Neural cell (in vitro differentiated cells): ENCODE data around the gene C16orf54. TPM values are rescaled to one million over a fixed set of nuclear protein-coding genes. Genes with fewer than 3 reads are reported as not detected.
A peak's percentile ranks its signal among the peaks of the same experiment; 100 is the strongest.
"Not testable (repeated sequence)": the region's sequence is repeated elsewhere in the genome, so short reads cannot be mapped to it uniquely, and the experiment has no call there.

Experiments
- H2AFZ ChIP-seq: fragments of 200-600, 300-800 bp; sonication (generic), shearing (Covaris generic); 2 replicates; pipeline ENCODE4 v1.6.0; 2014; ENCODE audit warnings: low read depth, mild to moderate bottlenecking, antibody characterized with exemption, low read length, moderate library complexity
- H3F3A ChIP-seq: fragments of 200-600 bp; shearing (Covaris generic); 2 replicates; pipeline ENCODE4 v1.6.1; 2016; ENCODE audit warnings: mild to moderate bottlenecking, moderate library complexity, mixed read lengths, antibody characterized with exemption, low read length; ENCODE audit not compliant: insufficient read depth, poor library complexity, severe bottlenecking
- H3K27ac ChIP-seq: fragments of 200-600, 300-800 bp; sonication (generic), shearing (Covaris generic); 2 replicates; pipeline ENCODE4 v1.5.1; 2014; ENCODE audit warnings: mild to moderate bottlenecking, low read length, moderate library complexity
- H3K27me3 ChIP-seq: fragments of 300-800, 200-600 bp; sonication (generic), shearing (Covaris generic); 2 replicates; pipeline ENCODE4 v1.6.0; 2014; ENCODE audit warnings: mild to moderate bottlenecking, low read depth, low read length, moderate library complexity; ENCODE audit not compliant: insufficient read depth
- H3K36me3 ChIP-seq: fragments of 300-800, 200-600 bp; sonication (generic), shearing (Covaris generic); 2 replicates; pipeline ENCODE4 v1.5.1; 2014; ENCODE audit warnings: mild to moderate bottlenecking, antibody characterized with exemption, low read length, moderate library complexity; ENCODE audit not compliant: insufficient read depth
- H3K4me2 ChIP-seq: fragments of 300-800, 200-600 bp; sonication (generic), shearing (Covaris generic); 2 replicates; pipeline ENCODE4 v1.6.0; 2014; ENCODE audit warnings: mild to moderate bottlenecking, low read length
- H3K4me3 ChIP-seq: fragments of 300-800, 200-600 bp; sonication (generic), shearing (Covaris generic); 2 replicates; pipeline ENCODE4 v1.5.1; 2014; ENCODE audit warnings: mild to moderate bottlenecking, low read length, moderate library complexity
- H3K79me2 ChIP-seq: fragments of 200-600 bp; shearing (Covaris generic); replicated peaks from 2 replicates; pipeline ENCODE4 v1.6.0; 2014; ENCODE audit warnings: mild to moderate bottlenecking, low read length, moderate library complexity; ENCODE audit not compliant: insufficient read depth
- H3K9ac ChIP-seq: fragments of 300-800, 200-600 bp; sonication (generic), shearing (Covaris generic); 2 replicates; pipeline ENCODE4 v1.6.1; 2016; ENCODE audit warnings: mild to moderate bottlenecking, low read length, mixed read lengths
- H3K9me2 ChIP-seq: fragments of 200-600 bp; shearing (Covaris generic); 2 replicates; pipeline ENCODE4 v1.6.1; 2016; ENCODE audit warnings: mild to moderate bottlenecking, low read length, mixed read lengths; ENCODE audit not compliant: insufficient read depth
- H3K9me3 ChIP-seq: fragments of 200-600, 300-800 bp; sonication (generic), shearing (Covaris generic); 2 replicates; pipeline ENCODE4 v1.6.1; 2016; ENCODE audit warnings: mild to moderate bottlenecking, mixed run types, low read length, moderate library complexity, mixed read lengths
- H4K20me1 ChIP-seq: fragments of 200-600 bp; shearing (Covaris generic); 2 replicates; pipeline ENCODE4 v1.6.1; 2016; ENCODE audit warnings: mild to moderate bottlenecking, mixed run types; ENCODE audit not compliant: insufficient read depth
- CTCF ChIP-seq: fragments of 450-650 bp; IDR thresholded peaks from 2 replicates; pipeline ENCODE4 v1.5.1; 2014; ENCODE audit warnings: antibody characterized with exemption, mild to moderate bottlenecking, moderate library complexity; ENCODE audit not compliant: poor library complexity, severe bottlenecking
- EP300 ChIP-seq: fragments of 450-650 bp; conservative IDR thresholded peaks from 2 replicates; pipeline ENCODE4 v1.6.1; 2014; ENCODE audit warnings: antibody characterized with exemption, mild to moderate bottlenecking, moderate library complexity; ENCODE audit not compliant: poor library complexity, severe bottlenecking
- EZH2 ChIP-seq: fragments of 200-600, 300-800 bp; shearing (Covaris generic), sonication (generic); IDR thresholded peaks from 2 replicates; pipeline ENCODE4 v1.6.1; 2014; ENCODE audit warnings: antibody characterized with exemption, low read length, borderline replicate concordance, mild to moderate bottlenecking; ENCODE audit not compliant: insufficient read depth, poor library complexity, severe bottlenecking
- MXI1 ChIP-seq: fragments of 450-650 bp; conservative IDR thresholded peaks from 2 replicates; pipeline ENCODE4 v1.6.1; 2014; ENCODE audit warnings: antibody characterized with exemption, mild to moderate bottlenecking; ENCODE audit not compliant: poor library complexity, severe bottlenecking
- POLR2AphosphoS5 ChIP-seq: IDR thresholded peaks from 2 replicates; pipeline ENCODE4 v1.6.1; 2012
- RAD21 ChIP-seq: fragments of 450-650 bp; conservative IDR thresholded peaks from 2 replicates; pipeline ENCODE4 v1.6.1; 2014; ENCODE audit warnings: antibody characterized with exemption, mild to moderate bottlenecking, moderate library complexity
- REST ChIP-seq: IDR thresholded peaks from 2 replicates; pipeline ENCODE4 v1.6.1; 2012; ENCODE audit warnings: borderline replicate concordance
- SMC3 ChIP-seq: fragments of 450-650 bp; conservative IDR thresholded peaks from 2 replicates; pipeline ENCODE4 v1.6.1; 2014; ENCODE audit warnings: antibody characterized with exemption, mild to moderate bottlenecking, moderate library complexity; ENCODE audit not compliant: poor library complexity
- TAF1 ChIP-seq: IDR thresholded peaks from 2 replicates; pipeline ENCODE4 v1.6.1; 2012; ENCODE audit warnings: low read depth
- polyA plus RNA-seq: library from polyadenylated mRNA; depleted of rRNA; stranded (reverse); fragments of >200 nt; gene quantifications from 2 replicates; pipeline ENCODE4 v1.2.3, GENCODE V29; 2014

Gene C16orf54
- polyA plus RNA-seq, 1 donor from 2014 or later, result not detected

GRCh38 chr16:29784901-29785500 lies 39.2 kb upstream of the C16orf54 start:
- Histone ChIP-seq H3K27me3 (no peaks in the 10 kb centered on the region), H3K9me2 (no peaks in the 10 kb centered on the region), H3K9me3 (no peaks in the 10 kb centered on the region), H3K9ac (no peak overlapping the region), H2AFZ (no peak overlapping the region), H3K4me3 (no peak overlapping the region), H3K4me2 (no peak overlapping the region), H3K27ac (no peak overlapping the region), H3K79me2 (no peaks in the 10 kb centered on the region), H4K20me1 (no peaks in the 10 kb centered on the region), H3K36me3 (no peaks in the 10 kb centered on the region), H3F3A (no peaks in the 10 kb centered on the region)
- TF ChIP-seq EP300, result no peak
- TF ChIP-seq CTCF, result peak; percentile 48

GRCh38 chr16:29784157-29784556 lies 38.4 kb upstream of the C16orf54 start:
- Histone ChIP-seq H2AFZ (no peak overlapping the region), H3K9me3 (no peaks in the 10 kb centered on the region), H3K36me3 (no peaks in the 10 kb centered on the region), H3K27me3 (no peaks in the 10 kb centered on the region), H3K4me3 (no peak overlapping the region), H4K20me1 (no peaks in the 10 kb centered on the region), H3F3A (no peaks in the 10 kb centered on the region), H3K9ac (no peak overlapping the region), H3K4me2 (no peak overlapping the region), H3K27ac (no peak overlapping the region), H3K79me2 (no peaks in the 10 kb centered on the region), H3K9me2 (no peaks in the 10 kb centered on the region)
- TF ChIP-seq TAF1, result no peak
- TF ChIP-seq REST, result no peak
- no peak for TF ChIP-seq RAD21
- no peak for TF ChIP-seq POLR2AphosphoS5
- TF ChIP-seq SMC3, result no peak
- no peak for TF ChIP-seq EZH2
- no peak for TF ChIP-seq EP300
- TF ChIP-seq CTCF, result no peak
- TF ChIP-seq MXI1, result no peak

- not testable (repeated sequence) for H3K9ac ChIP-seq, H3K4me2 ChIP-seq, H3K27ac ChIP-seq
Observed at GRCh38 chr16:29783094-29783953, 37.5 kb upstream of the C16orf54 start.

More at GRCh38 chr16:29783094-29783953, 37.5 kb upstream of the C16orf54 start:
- not testable (repeated sequence) for H3K36me3 ChIP-seq, H3K9me2 ChIP-seq, H3K9me3 ChIP-seq, H3K27me3 ChIP-seq, H3F3A ChIP-seq, H2AFZ ChIP-seq, H3K79me2 ChIP-seq, H4K20me1 ChIP-seq, H3K4me3 ChIP-seq
